ENCODE measurements around the gene USB1.

- TF ChIP-seq EZH2phosphoT487 (IDR thresholded peaks at IDR 0.05; ENCODE audit: insufficient read depth, low read depth), result no peak
- TF ChIP-seq EZH2 (IDR thresholded peaks at IDR 0.05; ENCODE audit: insufficient read depth, poor library complexity, severe bottlenecking), result no peak
These were observed 15.0 kb upstream of the USB1 start for GRCh38 chr16:57986196-57986595.
